HepG2 (cell line): ENCODE measurements around the gene CSTF3.

ENCODE experiments used
- ATF7-NPFF ChIP-seq: sonication (generic); formaldehyde crosslinking; IDR thresholded peaks from 2 replicates; pipeline ENCODE4 v1.8.1; 2023; ENCODE audit warnings: mild to moderate bottlenecking, low read depth, missing genetic modification reagents, moderate library complexity
- BRCA1 ChIP-seq: sonication (generic); formaldehyde crosslinking; IDR thresholded peaks from 2 replicates; pipeline ENCODE4 v1.4.0; 2020; ENCODE audit warnings: missing genetic modification reagents
- NAIF1 ChIP-seq: sonication (generic); formaldehyde crosslinking; IDR thresholded peaks from 2 replicates; pipeline ENCODE4 v1.5.0; 2020; ENCODE audit warnings: mild to moderate bottlenecking, missing genetic modification reagents, borderline replicate concordance
- NR1H2 ChIP-seq: sonication (generic); formaldehyde crosslinking; IDR thresholded peaks from 2 replicates; pipeline ENCODE4 v1.8.1; 2022; ENCODE audit warnings: low read depth, missing genetic modification reagents, borderline replicate concordance
- NR2F2 ChIP-seq: IDR thresholded peaks from 2 replicates; pipeline ENCODE4 v1.6.1; 2012; ENCODE audit warnings: low read depth, inconsistent platforms, borderline replicate concordance
- PRMT3 ChIP-seq: sonication (generic); formaldehyde crosslinking; IDR thresholded peaks from 2 replicates; pipeline ENCODE4 v1.8.1; 2022; ENCODE audit warnings: low read depth, mild to moderate bottlenecking, moderate library complexity, missing genetic modification reagents, borderline replicate concordance
- REST ChIP-seq, 2 experiments: IDR thresholded peaks; 2 replicates each; pipeline ENCODE4 v1.6.1; 2011 to 2012; ENCODE audit warnings: low read length in 2 of 2, borderline replicate concordance in 1 of 2, low read depth in 1 of 2, mild to moderate bottlenecking in 1 of 2, moderate library complexity in 1 of 2
- TBX3 ChIP-seq: fragments of 450-650 bp; IDR thresholded peaks from 2 replicates; pipeline ENCODE4 v1.6.1; 2017; ENCODE audit warnings: antibody characterized with exemption, mild to moderate bottlenecking, inconsistent platforms, borderline replicate concordance
- ZBTB21 ChIP-seq: sonication (generic); formaldehyde crosslinking; IDR thresholded peaks from 2 replicates; pipeline ENCODE4 v1.4.0; 2020; ENCODE audit warnings: missing genetic modification reagents
- ZNF296 ChIP-seq: sonication (generic); formaldehyde crosslinking; conservative IDR thresholded peaks from 2 replicates; pipeline ENCODE4 v1.5.0; 2020; ENCODE audit warnings: mild to moderate bottlenecking, missing genetic modification reagents
- ZNF331 ChIP-seq: sonication (generic); formaldehyde crosslinking; IDR thresholded peaks from 2 replicates; pipeline ENCODE4 v1.4.0; 2020; ENCODE audit warnings: missing genetic modification reagents
- ZNF740 ChIP-seq: sonication (generic); formaldehyde crosslinking; IDR thresholded peaks from 2 replicates; pipeline ENCODE4 v1.4.0; 2020; ENCODE audit warnings: missing genetic modification reagents
- TF ChIP-seq, protein P1 (sequence below): sonication (generic); formaldehyde crosslinking; IDR thresholded peaks from 2 replicates; pipeline ENCODE4 v1.4.0; 2020; ENCODE audit warnings: missing genetic modification reagents
- TF ChIP-seq, protein P2 (sequence below): sonication (generic); formaldehyde crosslinking; IDR thresholded peaks from 2 replicates; pipeline ENCODE4 v1.5.0; 2020; ENCODE audit warnings: mild to moderate bottlenecking, missing genetic modification reagents, moderate library complexity

- TF ChIP-seq REST (IDR thresholded peaks at IDR 0.05; ENCODE audit: borderline replicate concordance in 1 of 2, low read depth in 1 of 2, low read length in 2 of 2): no peak
- TF ChIP-seq, protein P1, sequence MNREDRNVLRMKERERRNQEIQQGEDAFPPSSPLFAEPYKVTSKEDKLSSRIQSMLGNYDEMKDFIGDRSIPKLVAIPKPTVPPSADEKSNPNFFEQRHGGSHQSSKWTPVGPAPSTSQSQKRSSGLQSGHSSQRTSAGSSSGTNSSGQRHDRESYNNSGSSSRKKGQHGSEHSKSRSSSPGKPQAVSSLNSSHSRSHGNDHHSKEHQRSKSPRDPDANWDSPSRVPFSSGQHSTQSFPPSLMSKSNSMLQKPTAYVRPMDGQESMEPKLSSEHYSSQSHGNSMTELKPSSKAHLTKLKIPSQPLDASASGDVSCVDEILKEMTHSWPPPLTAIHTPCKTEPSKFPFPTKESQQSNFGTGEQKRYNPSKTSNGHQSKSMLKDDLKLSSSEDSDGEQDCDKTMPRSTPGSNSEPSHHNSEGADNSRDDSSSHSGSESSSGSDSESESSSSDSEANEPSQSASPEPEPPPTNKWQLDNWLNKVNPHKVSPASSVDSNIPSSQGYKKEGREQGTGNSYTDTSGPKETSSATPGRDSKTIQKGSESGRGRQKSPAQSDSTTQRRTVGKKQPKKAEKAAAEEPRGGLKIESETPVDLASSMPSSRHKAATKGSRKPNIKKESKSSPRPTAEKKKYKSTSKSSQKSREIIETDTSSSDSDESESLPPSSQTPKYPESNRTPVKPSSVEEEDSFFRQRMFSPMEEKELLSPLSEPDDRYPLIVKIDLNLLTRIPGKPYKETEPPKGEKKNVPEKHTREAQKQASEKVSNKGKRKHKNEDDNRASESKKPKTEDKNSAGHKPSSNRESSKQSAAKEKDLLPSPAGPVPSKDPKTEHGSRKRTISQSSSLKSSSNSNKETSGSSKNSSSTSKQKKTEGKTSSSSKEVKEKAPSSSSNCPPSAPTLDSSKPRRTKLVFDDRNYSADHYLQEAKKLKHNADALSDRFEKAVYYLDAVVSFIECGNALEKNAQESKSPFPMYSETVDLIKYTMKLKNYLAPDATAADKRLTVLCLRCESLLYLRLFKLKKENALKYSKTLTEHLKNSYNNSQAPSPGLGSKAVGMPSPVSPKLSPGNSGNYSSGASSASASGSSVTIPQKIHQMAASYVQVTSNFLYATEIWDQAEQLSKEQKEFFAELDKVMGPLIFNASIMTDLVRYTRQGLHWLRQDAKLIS: no peak
- TF ChIP-seq, protein P2, sequence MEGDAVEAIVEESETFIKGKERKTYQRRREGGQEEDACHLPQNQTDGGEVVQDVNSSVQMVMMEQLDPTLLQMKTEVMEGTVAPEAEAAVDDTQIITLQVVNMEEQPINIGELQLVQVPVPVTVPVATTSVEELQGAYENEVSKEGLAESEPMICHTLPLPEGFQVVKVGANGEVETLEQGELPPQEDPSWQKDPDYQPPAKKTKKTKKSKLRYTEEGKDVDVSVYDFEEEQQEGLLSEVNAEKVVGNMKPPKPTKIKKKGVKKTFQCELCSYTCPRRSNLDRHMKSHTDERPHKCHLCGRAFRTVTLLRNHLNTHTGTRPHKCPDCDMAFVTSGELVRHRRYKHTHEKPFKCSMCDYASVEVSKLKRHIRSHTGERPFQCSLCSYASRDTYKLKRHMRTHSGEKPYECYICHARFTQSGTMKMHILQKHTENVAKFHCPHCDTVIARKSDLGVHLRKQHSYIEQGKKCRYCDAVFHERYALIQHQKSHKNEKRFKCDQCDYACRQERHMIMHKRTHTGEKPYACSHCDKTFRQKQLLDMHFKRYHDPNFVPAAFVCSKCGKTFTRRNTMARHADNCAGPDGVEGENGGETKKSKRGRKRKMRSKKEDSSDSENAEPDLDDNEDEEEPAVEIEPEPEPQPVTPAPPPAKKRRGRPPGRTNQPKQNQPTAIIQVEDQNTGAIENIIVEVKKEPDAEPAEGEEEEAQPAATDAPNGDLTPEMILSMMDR (CRISPR knock-in tag): no peak
- no peak for TF ChIP-seq PRMT3 (CRISPR knock-in tag)
- no peak for TF ChIP-seq ZBTB21 (CRISPR knock-in tag)
- TF ChIP-seq BRCA1 (CRISPR knock-in tag): no peak
- TF ChIP-seq NR2F2: no peak
- no peak for TF ChIP-seq NAIF1 (CRISPR knock-in tag)
- no peak for TF ChIP-seq TBX3
- no peak for TF ChIP-seq ZNF331 (CRISPR knock-in tag)
- TF ChIP-seq ZNF740 (CRISPR knock-in tag): no peak
- no peak for TF ChIP-seq NR1H2 (CRISPR knock-in tag)
- no peak for TF ChIP-seq ZNF296 (CRISPR knock-in tag)
- no peak for TF ChIP-seq ATF7-NPFF (CRISPR knock-in tag)
These were observed 27.0 kb downstream of the CSTF3 start for GRCh38 chr11:33134276-33134675.
